HG02852 (cell line): ENCODE measurements around the gene CDK6.

Experiments
- ATAC-seq: cut with Tn5 transposase; IDR thresholded peaks from one replicate; pipeline ENCODE4 v1.9.1; 2021; ENCODE audit warnings: mild to moderate bottlenecking, moderate library complexity; ENCODE audit not compliant: unreplicated experiment

The CDK6 gene

GRCh38 chr7:92631067-92631849, 205.1 kb downstream of the CDK6 start:
- ATAC-seq, result peak; percentile 66

- ATAC-seq, result no peak
These were observed 206.6 kb downstream of the CDK6 start for GRCh38 chr7:92629779-92630178.

GRCh38 chr7:92627956-92628355, 208.4 kb downstream of the CDK6 start:
- ATAC-seq, result no peak

- no peak for ATAC-seq
These were observed 210.0 kb downstream of the CDK6 start for GRCh38 chr7:92626281-92626809.

- ATAC-seq, result no peak
These were observed 210.8 kb downstream of the CDK6 start for GRCh38 chr7:92625617-92626016.

- no peak for ATAC-seq
These were observed 211.9 kb downstream of the CDK6 start for GRCh38 chr7:92624298-92624996.

- ATAC-seq, result no peak
These were observed 212.8 kb downstream of the CDK6 start for GRCh38 chr7:92623544-92623943.

- ATAC-seq, result no peak
These were observed 213.7 kb downstream of the CDK6 start for GRCh38 chr7:92622685-92623084.

GRCh38 chr7:92622030-92622429, 214.3 kb downstream of the CDK6 start:
- ATAC-seq, result peak; percentile 59

- peak; percentile 51 for ATAC-seq
These were observed 214.8 kb downstream of the CDK6 start for GRCh38 chr7:92621561-92622023.

GRCh38 chr7:92621026-92621540, 215.3 kb downstream of the CDK6 start:
- peak; percentile 66 for ATAC-seq

- no peak for ATAC-seq
These were observed 220.5 kb downstream of the CDK6 start for GRCh38 chr7:92615861-92616260.

GRCh38 chr7:92614660-92615174, 221.7 kb downstream of the CDK6 start:
- ATAC-seq, result no peak

GRCh38 chr7:92613720-92614119, 222.7 kb downstream of the CDK6 start:
- ATAC-seq, result no peak

GRCh38 chr7:92613214-92613613, 223.2 kb downstream of the CDK6 start:
- no peak for ATAC-seq

GRCh38 chr7:92612501-92612900, 223.9 kb downstream of the CDK6 start:
- no peak for ATAC-seq

GRCh38 chr7:92611735-92612134, 224.6 kb downstream of the CDK6 start:
- ATAC-seq, result no peak

GRCh38 chr7:92609921-92610518, 226.4 kb downstream of the CDK6 start:
- no peak for ATAC-seq

GRCh38 chr7:92608380-92609322, 227.7 kb downstream of the CDK6 start:
- ATAC-seq, result no peak

GRCh38 chr7:92606985-92607384, 229.4 kb downstream of the CDK6 start:
- ATAC-seq, result no peak
